ENCODE data around the gene SRD5A1.

DNA sequence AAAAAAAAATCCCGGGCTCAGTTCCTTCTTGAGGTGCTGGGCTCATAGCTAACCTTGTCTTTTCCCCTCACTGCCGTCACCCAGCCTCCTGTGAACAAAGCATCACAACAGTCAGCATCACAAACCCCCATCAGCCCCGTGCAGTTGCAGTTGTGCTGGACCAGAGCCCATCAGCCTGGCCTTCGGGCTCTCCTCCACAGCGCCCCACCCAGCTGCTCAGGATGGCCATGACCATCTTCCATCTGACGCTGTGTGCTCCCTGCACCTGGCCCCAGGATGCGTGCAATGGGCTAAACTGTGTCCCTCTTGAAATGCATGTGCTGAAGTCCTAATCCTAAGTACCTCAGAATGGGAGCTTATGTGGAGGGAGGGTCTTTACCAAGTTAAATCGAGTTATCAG is 48.5 kb upstream of the SRD5A1 start:
- TF ChIP-seq CTCF (conservative IDR thresholded peaks at IDR 0.05; ENCODE audit: low read depth in 2 of 2): no peak
- no peak for TF ChIP-seq EZH2phosphoT487 (IDR thresholded peaks at IDR 0.05; ENCODE audit: unreplicated experiment)
- TF ChIP-seq JUNB (IDR thresholded peaks at IDR 0.05; ENCODE audit: unreplicated experiment): no peak
- TF ChIP-seq POLR2AphosphoS5 (IDR thresholded peaks at IDR 0.05; ENCODE audit: low read depth): no peak
- no peak for TF ChIP-seq REST (IDR thresholded peaks at IDR 0.05; ENCODE audit: unreplicated experiment)
- no peak for TF ChIP-seq NANOG (IDR thresholded peaks at IDR 0.05; ENCODE audit: borderline replicate concordance)
- no peak for TF ChIP-seq EZH2 (IDR thresholded peaks at IDR 0.05; ENCODE audit: low read depth, unreplicated experiment)
- no peak for TF ChIP-seq ZNF331 (CRISPR knock-in tag; IDR thresholded peaks at IDR 0.05; ENCODE audit: low read depth)
- TF ChIP-seq, protein P1, sequence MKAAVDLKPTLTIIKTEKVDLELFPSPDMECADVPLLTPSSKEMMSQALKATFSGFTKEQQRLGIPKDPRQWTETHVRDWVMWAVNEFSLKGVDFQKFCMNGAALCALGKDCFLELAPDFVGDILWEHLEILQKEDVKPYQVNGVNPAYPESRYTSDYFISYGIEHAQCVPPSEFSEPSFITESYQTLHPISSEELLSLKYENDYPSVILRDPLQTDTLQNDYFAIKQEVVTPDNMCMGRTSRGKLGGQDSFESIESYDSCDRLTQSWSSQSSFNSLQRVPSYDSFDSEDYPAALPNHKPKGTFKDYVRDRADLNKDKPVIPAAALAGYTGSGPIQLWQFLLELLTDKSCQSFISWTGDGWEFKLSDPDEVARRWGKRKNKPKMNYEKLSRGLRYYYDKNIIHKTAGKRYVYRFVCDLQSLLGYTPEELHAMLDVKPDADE (IDR thresholded peaks at IDR 0.05): no peak
- no peak for TF ChIP-seq ZNF462 (CRISPR knock-in tag; IDR thresholded peaks at IDR 0.05)
- no peak for TF ChIP-seq ZNF114 (CRISPR knock-in tag; IDR thresholded peaks at IDR 0.05)
